Esophagus muscularis mucosa (tissue), 4 donors: ENCODE results near the gene SYNJ1.

Experiments used
- EP300 ChIP-seq: sonication (generic); formaldehyde crosslinking; IDR thresholded peaks from one replicate; pipeline ENCODE4 v1.6.1; 2017; ENCODE audit warnings: antibody characterized with exemption
- POLR2A ChIP-seq: fragments of 450-650 bp; IDR thresholded peaks from one replicate; pipeline ENCODE4 v1.6.1; 2017; ENCODE audit warnings: antibody characterized with exemption, moderate library complexity, mild to moderate bottlenecking, low read depth
- POLR2AphosphoS5 ChIP-seq, 2 donors: sonication (generic); formaldehyde crosslinking; IDR thresholded peaks; one replicate each; pipeline ENCODE4 v1.6.1; 2017; ENCODE audit warnings: antibody characterized with exemption in 2 of 2
- TF ChIP-seq, protein P1 (sequence below), 3 experiments: fragments of 200-600 bp in 2 of 3; fragments of 450-650 bp in 1 of 3; sonication (generic) in 2 of 3; IDR thresholded peaks; one replicate each; pipeline ENCODE4 v1.5.1; 2017 to 2019; ENCODE audit warnings: antibody characterized with exemption in 3 of 3, mild to moderate bottlenecking in 2 of 3, moderate library complexity in 1 of 3

DNA sequence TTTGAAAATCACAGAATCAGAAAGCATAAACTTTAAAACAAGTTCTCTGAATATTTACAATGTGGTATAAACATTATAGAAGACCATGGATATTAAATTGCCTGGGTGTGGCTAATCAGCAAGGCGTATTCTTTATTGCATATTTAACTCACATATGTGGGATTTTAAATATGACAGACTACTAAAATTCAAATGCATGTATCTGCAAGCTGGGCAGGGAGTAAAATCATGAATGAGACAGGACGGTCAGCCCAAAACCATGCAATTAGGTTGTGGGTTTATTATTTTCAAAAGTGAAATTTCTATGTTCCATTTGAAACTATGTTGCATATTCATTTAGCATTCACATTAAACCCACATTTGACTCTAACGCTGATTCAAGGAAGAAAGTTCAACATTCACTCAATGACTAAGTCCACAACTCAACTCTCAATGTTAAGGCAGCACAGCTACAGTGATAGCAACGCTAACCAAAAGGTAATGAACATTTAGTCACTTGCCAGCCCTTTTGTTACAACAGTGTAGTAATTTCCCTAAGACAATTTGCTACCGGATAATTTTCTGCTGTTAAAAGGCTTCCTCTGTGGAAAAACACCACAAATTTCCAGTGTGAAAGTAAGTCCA, 6.3 kb upstream of the SYNJ1 start:
- TF ChIP-seq, protein P1, sequence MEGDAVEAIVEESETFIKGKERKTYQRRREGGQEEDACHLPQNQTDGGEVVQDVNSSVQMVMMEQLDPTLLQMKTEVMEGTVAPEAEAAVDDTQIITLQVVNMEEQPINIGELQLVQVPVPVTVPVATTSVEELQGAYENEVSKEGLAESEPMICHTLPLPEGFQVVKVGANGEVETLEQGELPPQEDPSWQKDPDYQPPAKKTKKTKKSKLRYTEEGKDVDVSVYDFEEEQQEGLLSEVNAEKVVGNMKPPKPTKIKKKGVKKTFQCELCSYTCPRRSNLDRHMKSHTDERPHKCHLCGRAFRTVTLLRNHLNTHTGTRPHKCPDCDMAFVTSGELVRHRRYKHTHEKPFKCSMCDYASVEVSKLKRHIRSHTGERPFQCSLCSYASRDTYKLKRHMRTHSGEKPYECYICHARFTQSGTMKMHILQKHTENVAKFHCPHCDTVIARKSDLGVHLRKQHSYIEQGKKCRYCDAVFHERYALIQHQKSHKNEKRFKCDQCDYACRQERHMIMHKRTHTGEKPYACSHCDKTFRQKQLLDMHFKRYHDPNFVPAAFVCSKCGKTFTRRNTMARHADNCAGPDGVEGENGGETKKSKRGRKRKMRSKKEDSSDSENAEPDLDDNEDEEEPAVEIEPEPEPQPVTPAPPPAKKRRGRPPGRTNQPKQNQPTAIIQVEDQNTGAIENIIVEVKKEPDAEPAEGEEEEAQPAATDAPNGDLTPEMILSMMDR (IDR thresholded peaks at IDR 0.05): no peak
- TF ChIP-seq POLR2AphosphoS5 (IDR thresholded peaks at IDR 0.05) (no peak), POLR2A (no peak), EP300 (no peak)
